Activated CD4-positive, alpha-beta T cell treated with anti-CD3 and anti-CD28 coated beads, Interleukin-2, amount 50 U/mL, for 24 hours (primary cell): ENCODE data around the gene ZC3H4.

ENCODE experiments used
- DNase-seq, 2 donors: peaks; one replicate each; pipeline ENCODE4 v3.0.0-alpha.2; 2020; ENCODE audit warnings: low read depth in 1 of 2, low spot score in 1 of 2

ZC3H4 gene

DNA sequence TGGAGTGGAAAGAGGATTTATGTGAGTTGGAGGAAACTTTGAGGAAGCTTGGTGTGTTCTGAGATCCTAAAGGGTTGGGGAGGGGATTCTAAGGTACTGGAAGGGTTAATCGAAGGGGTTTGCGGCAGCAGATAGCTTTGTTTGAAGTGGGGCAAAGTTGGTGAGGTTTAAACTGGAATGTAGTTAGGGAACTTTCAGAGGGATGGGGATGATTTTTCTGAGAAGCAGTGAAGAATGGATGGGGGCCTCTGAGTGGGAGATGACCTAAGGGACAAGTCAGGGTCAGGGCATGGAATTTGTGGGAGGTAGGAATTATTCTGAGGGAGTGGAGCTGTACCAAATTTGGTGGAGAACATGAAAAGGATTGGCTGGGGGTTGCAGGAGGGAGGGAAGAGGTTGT lies 21.0 kb upstream of the ZC3H4 start:
- no peak for DNase-seq

- no peak for DNase-seq
Observed at GRCh38 chr19:47133021-47133471, 19.5 kb upstream of the ZC3H4 start.

DNA sequence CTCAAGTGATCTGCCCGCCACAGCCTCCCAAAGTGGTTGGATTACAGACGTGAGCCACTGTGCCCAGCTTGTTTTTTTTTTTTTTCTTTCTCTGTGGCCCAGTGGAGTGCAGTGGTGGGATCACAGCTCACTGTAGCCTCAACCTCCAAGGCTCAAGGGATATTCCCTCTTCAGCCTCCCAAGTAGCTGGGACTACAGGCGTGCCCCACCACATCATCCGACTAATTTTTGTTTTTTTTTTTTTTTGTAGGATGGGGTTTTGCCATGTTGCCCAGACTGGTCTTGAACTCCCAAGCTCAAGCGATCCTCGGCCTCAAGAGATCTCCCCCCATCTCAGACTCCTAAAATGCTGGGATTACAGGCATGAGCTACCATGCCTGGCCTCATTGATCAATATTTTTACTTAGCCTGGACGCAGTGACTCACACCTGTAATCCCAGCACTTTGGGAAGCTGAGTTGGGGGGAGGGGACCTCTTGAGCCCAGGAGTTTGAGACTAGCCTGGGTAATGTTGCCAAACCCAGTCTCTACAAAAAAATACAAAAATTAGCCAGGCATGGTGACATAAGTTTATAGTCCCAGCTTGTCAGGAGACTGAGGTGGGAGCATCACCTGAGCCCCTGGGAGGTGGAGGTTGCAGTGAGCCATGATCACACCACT lies 18.7 kb upstream of the ZC3H4 start:
- DNase-seq: no peak

DNA sequence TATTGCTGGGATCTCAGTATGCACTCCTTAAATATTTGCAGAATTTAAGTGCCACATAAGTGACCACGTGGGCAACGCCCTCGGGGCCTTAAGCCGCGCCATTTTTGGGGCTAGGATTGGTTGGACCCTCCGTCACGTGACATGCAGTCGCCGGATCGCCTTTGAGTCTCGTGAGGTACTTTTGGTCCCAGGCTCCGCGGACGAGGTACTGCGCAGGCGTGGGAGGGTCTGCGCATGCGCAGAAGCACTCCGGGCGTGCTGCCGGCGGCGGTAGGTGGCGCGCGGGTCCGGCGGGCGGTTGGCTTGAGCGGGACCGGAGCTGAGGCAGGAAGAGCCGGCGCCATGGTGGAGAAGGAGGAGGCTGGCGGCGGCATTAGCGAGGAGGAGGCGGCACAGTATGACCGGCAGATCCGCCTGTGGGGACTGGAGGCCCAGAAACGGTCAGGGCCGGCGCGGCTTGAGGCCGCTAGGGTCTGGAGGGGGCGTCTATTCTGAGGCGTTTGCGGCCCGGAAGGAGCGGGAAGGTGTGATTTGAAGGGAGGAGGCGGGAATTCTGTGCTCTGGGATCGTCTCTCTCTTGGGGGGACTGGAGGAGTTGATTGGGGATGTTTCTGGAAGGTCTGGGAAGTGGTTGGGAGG lies 17.1 kb upstream of the ZC3H4 start, which contains the start of gene SAE1:
SAE1 (plus strand) TSS at position 247 of the 639 bp plus-strand sequence; CDS start at position 343, 96 bp downstream.
- DNase-seq: peak; percentile 90 to 98

- no peak for DNase-seq
Observed at GRCh38 chr19:47130120-47130588, 16.6 kb upstream of the ZC3H4 start.

DNA sequence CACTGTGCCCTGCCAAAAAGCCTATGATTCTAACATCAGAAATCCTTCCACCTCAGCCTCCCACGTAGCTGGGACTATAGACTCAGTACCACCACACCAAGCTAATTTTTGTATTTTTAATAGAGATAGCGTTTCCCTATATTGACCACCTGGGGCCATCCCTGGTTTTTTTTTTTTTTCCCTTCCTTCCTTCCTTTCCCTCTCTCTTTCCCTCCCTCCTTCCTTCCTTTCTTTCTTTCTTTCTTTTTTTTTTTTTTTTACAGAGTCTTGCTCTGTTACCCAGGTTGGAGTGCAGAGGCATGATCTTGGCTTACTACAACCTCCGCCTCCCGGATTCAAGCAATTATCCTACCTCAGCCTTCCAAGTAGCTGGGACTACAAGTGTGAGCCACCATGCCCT lies 16.0 kb upstream of the ZC3H4 start:
- DNase-seq: no peak

DNA sequence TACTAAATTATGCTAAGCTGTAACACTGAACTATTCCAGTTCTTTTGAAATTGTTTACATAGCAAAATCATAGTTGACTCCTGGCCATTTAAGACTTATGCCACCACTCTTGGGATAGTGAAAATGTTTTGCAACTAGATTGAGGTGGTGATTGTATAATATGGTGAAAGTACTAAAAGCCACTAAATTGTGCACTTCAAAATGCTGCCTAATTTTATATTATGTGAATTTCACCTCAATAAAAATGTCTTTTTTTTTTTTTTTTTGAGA lies 12.0 kb upstream of the ZC3H4 start:
- no peak for DNase-seq

DNA sequence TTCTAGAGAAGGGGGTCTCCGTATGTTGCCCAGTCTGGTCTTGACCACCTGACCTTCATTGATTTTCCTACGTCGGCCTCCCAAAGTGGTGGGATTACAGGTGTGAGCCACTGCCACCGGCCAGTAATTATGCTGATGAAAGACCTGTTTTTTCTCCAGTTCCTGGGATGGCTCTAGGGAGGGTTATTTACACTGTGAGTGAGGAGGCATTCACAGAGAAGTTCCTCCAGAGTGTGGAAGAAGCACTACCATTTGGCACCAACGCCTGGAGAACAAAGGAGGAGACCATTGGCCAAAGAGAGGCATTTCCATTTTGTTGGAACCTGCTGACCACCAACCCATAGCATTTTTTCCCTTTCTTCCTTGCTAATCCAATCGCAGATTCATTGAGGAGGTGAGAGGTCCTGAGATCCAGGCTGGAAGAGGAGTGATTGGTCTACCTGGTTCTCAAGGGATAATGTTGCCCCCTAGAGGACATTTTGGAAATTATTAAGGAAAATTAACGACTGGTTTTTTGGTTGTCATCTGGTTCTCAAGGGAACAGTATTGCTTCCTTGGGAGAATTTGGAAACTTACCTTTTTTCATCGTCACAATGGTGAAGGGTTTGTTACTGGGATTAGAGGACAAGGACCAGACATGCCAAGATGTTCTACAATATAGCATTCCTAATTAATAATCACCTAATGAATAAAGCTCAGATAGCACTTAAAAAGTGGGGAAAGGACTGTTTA lies 11.5 kb upstream of the ZC3H4 start:
- peak in 1 of 2 donors; percentile 27 for DNase-seq

DNA sequence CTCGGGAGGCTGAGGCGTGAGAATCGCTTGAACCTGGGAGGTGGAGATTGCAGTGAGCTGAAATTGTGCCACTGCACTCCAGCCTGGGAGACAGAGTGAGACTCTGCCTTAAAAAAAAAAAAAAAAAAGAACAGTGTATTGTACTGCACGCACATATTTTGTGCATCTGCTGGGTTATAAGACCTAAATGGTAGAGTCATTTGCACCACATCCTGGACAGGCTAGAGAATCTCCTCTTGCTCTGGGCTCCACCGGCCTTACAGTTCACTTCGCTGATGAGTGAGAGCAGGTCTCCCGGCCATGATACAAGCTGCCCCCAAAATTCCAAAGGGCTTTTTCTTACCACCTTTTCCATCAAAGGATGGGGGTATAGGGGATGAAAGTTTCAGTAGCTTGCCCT lies 9.8 kb upstream of the ZC3H4 start:
- DNase-seq: no peak

DNA sequence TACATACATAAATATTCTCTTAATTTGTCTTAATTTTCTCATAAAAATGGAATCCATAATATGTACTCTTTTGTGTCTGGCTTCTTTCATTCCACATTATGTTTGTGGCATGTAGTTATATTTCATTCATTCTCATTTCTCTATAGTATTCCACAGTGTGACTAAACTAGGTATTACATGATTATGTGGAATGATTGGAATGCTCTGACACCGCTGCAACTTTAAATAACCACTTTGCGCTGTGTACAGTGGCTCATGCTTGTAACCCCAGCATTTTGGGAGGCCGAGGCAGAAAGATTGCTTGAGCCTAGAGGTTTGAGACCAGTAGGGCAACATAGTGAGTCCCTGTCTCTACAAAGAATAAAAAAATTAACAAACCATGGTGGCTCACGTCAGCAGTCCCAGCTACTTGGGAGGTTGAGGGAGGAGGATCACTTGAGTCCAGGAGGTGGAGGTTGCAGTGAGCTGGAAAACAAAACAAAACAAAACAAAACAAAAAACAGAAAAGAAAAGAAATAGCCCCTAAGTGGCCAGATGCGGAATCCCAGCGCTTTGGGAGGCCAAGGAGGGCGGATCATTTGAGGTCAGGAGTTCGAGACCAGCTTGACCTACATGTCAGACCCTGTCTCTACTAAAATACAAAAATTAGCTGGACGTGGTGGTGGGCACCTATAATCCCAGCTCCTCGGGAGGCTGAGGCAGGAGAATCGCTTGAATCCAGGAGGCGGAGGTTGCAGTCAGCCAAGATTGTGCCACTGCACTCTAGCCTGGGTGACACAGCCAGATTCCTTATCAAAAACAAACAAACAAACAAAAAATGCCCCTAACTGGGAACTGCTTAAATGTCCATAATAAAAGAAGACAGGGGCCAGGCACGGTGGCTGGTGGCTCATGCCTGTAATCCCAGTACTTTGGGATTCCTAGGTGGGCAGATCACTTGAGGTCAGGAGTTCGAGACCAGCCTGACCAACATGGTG lies 9.1 kb upstream of the ZC3H4 start:
- no peak for DNase-seq

DNA sequence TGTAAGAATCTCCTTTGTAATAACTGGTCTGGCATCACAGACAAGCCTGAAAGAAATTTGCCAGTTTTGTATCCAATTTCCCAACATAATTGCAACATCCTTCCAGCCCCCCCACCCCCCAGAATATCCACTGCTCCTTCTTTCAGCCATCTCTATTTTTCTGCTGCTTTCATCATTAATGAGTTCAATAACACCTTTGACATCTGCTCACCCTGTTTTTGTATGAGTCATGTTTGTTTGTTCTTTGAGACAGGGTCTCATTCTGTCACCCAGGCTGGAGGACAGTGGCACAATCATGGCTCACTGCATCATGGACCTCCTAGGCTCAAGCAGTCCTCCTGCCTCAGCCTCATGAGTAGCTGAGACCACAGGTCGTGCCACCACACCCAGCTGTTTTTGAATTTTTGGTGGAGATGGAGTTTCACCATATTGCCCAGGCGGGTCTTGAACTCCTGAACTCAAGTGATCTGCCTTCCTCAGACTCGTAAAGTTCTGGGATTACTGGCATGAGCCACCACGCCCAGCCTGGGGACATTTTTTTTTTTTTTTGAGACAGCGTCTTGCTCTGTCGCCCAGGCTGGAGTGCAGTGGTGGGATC lies 7.0 kb upstream of the ZC3H4 start:
- DNase-seq: no peak

DNA sequence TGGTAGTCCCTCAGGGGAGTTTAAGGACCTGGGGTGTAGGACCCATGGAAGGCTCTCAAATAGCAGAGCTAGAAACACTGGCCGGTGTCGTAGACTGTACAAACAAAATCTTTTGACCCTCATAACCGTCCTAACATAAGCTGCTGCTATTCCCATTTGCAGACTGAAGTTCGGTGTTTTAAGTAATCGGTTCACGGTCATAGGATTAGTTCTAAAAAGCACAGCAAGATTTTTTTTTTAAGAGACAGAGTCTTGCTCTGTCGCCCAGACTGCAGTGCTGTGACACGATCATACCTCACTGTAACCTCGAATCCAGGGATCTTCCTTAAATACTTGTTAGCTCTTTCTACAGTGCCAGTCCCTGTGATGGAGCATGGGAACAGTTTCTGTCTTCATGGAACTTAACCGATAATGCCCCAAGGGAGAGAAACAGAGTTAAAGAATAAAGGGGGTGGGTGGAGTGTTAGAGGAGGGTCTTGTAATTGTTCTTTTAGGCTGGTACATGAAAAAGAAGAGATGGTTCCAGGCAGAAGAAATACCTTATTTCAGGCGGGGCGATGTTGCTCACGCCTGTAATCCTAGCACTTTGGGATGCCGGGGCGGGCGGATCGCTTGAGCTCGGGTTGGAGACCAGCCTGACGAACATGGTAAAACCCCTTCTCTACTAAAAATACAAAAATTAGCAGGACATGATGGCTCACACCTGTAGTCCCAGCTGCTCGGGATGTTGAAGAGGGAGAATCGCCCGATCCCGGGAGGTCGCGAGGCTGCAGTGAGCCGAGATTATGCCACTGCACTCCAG lies 475 bp upstream of the ZC3H4 start:
- DNase-seq: no peak

DNA sequence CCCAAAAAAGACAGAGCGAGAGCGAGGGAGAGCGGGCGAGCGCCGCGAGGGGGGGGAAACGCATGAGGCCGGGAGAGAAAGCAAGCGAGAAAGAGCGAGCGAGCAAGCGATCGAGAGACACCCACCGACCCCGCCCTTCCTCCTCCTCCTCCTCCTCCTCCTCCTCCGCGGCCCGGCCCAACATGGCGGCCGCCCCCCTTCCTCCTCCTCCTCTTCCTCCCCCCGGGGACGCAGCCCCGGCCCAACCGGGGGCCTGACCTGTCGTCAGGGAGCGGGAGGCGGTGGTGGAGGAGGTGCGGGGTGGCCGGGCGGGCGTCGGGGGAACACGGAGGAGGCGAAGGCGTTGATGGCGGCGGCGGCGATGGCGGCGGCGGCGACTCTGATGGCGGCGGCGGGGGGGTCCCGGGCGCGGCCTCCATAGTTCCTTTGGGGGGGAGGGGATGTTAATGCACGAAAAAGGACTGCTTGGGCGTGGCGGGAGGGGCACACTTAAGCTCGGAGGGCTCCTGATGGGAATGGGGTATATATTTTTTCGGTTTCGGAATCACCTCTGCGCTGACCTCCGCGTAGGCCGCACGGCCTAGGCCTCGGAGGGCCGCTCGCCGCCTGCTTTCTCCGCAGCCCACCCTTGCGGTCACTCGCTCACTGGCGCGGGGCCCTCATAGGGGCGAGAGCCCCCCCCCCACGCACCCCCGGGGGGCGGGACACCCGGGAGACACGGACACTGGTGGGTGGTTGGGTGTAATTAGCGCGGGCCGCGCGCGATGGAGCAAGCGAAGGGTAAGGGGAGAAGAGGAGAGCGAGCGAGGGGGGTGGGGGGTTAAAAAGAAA lies 1.2 kb downstream of the ZC3H4 start:
- peak; percentile 67 to 81 for DNase-seq

- no peak for DNase-seq
Observed at GRCh38 chr19:47111682-47112165, 1.9 kb downstream of the ZC3H4 start.

DNA sequence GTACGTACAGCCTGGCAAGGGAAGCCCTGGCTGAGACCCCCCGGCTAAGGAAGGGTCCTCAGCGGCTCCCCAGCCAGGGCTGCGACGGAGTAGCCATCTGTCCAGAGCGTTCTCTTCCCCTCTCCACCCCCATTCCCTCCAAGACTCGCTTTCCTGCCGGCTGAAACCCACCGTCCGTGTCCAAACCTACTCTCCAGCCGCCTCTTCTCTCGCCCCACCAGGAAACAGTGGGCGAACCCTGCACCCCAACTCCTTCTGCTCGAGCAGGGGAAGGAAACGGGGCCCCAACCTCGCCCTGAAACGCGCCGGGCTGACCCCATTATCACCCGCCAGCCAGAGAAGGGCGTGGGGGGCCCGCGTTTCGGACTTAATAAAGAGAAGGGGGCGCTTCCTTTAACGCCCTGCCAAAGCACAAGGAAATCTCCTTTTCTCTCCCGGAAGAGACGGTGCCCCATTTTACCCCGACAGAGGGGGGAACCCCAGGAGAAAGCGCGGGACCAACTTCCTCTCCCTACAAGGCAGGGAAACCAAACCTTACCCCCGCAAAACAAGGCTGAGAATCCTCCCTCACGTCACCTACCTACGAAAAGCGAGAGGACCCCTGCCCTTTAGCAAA lies 2.5 kb downstream of the ZC3H4 start:
- DNase-seq: peak in 1 of 2 donors; percentile 37

DNA sequence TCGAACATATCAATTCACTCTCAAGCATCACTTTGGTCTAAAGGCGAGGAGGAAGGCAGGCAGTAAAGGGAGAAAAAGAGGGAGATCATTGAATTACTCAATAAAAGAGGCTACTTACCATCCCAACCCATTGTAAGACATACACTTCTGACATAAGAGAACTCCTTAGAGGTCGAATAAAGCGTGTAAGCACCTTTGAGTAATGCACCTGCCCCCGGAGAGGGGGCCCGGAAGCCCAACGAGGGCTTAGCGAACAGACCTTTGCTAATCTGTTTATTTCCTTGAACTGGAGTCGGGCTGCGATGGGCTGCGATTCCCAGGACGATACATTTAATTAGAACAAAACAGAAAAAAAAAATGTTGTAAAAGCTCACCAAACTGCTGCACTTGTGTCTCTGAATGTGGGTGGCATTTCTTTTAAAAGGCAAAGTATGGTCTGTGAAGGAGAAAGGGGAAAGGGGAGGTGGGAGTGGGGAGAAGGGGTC lies 3.0 kb downstream of the ZC3H4 start:
- DNase-seq: no peak

- DNase-seq: peak; percentile 40 to 62
Observed at GRCh38 chr19:47109541-47110375, 3.8 kb downstream of the ZC3H4 start.
